IPS-18a (cell line): ENCODE results near the gene NECAB2.

ENCODE experiments used
- H3K27ac ChIP-seq: one replicate; pipeline ENCODE4 v1.5.1; 2013; ENCODE audit warnings: low read length
- H3K27me3 ChIP-seq: one replicate; pipeline ENCODE4 v1.6.1; 2013; ENCODE audit warnings: mild to moderate bottlenecking, low read length; ENCODE audit not compliant: control insufficient read depth, insufficient read depth
- H3K36me3 ChIP-seq: one replicate; pipeline ENCODE4 v1.6.1; 2013; ENCODE audit warnings: low read depth, low read length; ENCODE audit not compliant: control insufficient read depth
- H3K4me1 ChIP-seq: one replicate; pipeline ENCODE4 v1.6.1; 2013; ENCODE audit warnings: low read depth, low read length; ENCODE audit not compliant: control insufficient read depth
- H3K4me3 ChIP-seq: one replicate; pipeline ENCODE4 v1.5.1; 2013; ENCODE audit warnings: low read length
- H3K9ac ChIP-seq: one replicate; pipeline ENCODE4 v1.6.1; 2013; ENCODE audit warnings: mild to moderate bottlenecking, low read length, moderate library complexity
- H3K9me3 ChIP-seq: one replicate; pipeline ENCODE4 v1.6.1; 2013; ENCODE audit warnings: low read depth, low read length; ENCODE audit not compliant: control insufficient read depth

Gene NECAB2

DNA sequence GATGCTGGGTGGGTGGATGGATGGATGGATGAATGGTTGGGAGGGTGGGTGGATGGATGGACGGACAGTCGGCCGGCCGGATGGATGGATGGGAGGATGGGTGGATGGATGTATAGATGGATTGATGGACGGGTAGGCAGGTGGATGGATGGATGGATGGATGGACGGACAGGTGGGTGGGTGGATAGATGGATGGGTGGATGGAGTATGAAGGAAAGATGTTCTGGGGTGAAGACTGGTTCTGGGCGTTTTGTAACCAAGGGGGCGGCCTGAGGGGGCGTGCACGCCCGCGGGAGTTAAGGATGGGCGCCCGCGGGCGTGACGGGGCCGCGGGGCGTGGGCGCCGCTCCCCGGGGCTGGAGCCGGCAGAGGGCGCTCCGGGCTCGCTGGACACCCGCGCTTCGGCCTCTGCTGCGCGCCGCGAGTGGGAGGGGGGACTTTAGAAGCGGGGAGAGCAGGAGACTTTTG lies at the start of gene NECAB2:
NECAB2 (plus strand) TSS at position 407 of the 468 bp plus-strand sequence. CDS start 405 bp downstream, outside the sequence.
- Histone ChIP-seq H3K9ac (no peak within 1 kb of the TSS), H3K4me3 (peak within 1 kb of the TSS; percentile 60), H3K9me3 (no peaks in the 10 kb centered on the region), H3K27me3 (peaks cover 13% of the 10 kb centered on the region), H3K36me3 (no peaks in the 10 kb centered on the region), H3K4me1 (no peaks in the 10 kb centered on the region), H3K27ac (no peak within 1 kb of the TSS)

GRCh38 chr16:83920894-83921491 lies 47.1 kb upstream of the NECAB2 start:
- Histone ChIP-seq H3K36me3 (peaks cover 19% of the 10 kb centered on the region), H3K4me3 (no peak overlapping the region), H3K9ac (no peak overlapping the region), H3K27ac (no peak overlapping the region), H3K27me3 (no peaks in the 10 kb centered on the region), H3K9me3 (no peaks in the 10 kb centered on the region), H3K4me1 (no peaks in the 10 kb centered on the region)

DNA sequence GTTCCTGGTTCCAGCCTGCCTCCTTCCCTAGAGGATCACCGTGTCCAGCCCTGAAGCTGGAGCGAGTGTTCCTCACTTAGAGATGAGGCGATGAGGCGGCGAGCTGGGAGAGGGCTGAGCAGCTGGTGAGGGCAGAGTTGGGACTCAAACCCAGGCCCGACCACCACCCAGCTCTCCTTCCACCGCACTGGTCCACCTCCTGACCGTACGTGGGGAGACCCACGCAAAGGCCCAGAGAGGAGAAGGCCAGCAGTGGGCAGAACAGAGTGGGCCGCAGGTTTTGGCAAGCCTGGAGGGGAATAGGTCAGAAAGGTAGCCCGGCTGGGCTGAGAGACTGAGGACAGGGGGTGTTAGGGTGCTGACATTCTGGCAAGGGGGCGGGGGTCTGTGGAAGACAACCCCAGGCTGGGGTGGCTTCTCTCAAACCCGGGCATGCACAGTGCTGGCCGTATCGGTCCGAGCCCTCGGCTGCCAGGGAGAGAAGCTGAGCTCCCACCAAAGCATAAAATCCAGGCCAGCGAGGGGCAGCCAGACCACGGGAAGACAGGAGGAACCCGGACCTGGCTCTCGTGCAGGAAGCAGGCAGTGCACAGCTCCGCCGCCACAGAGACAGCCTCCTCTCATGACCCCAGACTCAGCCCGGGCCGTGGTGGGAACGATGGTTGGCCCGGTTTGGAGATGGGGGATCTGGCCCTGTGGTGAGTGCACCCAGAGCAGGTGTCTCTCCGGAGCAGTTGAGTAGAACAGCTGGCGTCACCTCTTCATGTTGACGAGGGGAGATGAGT lies 44.3 kb upstream of the NECAB2 start:
- Histone ChIP-seq H3K4me1 (peaks cover 12% of the 10 kb centered on the region), H3K27ac (no peak overlapping the region), H3K9ac (no peak overlapping the region), H3K9me3 (no peaks in the 10 kb centered on the region), H3K27me3 (no peaks in the 10 kb centered on the region), H3K36me3 (peaks cover 10% of the 10 kb centered on the region), H3K4me3 (no peak overlapping the region)

DNA sequence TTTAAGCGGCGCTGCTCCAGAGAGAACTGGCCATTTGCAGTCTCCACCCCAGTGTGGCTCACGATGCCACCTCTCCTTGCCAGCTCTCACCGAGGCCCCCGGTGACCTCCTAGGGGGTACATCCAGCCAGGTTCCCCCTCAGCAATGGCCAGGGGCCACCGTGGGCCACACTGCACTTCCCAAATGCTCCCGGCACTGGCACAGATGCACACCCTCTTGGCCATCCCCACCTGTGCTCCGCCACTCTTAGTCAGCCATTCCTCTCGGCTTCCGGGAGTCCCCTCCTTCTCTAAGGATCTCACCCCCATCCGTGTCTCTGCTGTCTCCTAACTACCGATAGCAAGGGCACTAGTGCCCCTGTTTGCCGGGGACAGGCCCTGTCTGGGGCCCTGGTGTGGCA lies 43.4 kb upstream of the NECAB2 start:
- H3K9ac ChIP-seq: no peak overlapping the region
- no peak overlapping the region for H3K4me3 ChIP-seq

GRCh38 chr16:83925095-83925905 lies 42.7 kb upstream of the NECAB2 start:
- Histone ChIP-seq H3K27ac (no peak overlapping the region), H3K27me3 (no peaks in the 10 kb centered on the region), H3K4me1 (peaks cover 12% of the 10 kb centered on the region)

More for the DNA sequence above, 43.4 kb upstream of the NECAB2 start:
- H3K36me3 ChIP-seq: peaks cover 3% of the 10 kb centered on the region
- H3K9me3 ChIP-seq: no peaks in the 10 kb centered on the region
- H3K4me1 ChIP-seq: peaks cover 12% of the 10 kb centered on the region
- H3K27me3 ChIP-seq: no peaks in the 10 kb centered on the region
- no peak overlapping the region for H3K27ac ChIP-seq

DNA sequence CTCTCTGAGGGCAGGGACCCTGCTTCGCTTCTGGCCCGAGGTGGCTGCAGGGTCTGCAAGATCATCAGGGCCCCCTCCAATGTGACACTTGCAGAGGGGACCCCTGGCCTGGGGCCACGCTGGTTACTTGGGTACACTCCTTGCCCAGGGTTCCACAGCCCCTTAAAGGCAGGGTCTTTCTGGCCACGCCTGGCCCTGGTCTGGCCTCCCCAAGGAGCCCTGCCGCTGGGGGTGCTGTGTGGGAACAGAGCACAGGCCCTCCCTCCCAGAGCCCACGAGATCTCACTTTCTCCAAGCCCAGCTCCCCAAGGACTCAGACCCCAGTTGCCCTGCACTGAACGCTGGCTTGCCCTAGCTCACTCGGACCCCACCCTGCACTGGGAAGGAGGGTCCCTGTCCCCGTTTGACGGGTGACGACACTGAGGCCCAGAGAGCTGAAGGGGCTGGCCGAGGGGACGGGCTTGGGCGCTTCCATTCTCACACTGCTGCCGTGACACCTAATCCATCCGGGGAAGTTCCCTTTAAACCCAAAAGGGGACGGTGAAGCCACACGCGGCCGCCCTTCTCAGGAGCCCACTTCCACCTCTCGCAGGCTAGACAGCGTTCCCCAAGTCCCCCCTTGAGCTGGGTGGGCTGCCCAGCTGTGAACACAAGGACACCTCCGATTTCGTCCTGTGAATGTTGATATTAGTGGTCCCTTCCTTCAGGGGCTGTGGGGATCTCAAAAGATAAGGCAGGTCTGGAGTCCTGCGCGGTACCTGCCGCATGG lies 41.9 kb upstream of the NECAB2 start:
- no peaks in the 10 kb centered on the region for H3K27me3 ChIP-seq
- no peak overlapping the region for H3K9ac ChIP-seq
- no peak overlapping the region for H3K27ac ChIP-seq
- H3K36me3 ChIP-seq: no peaks in the 10 kb centered on the region
- peak overlapping the region; percentile 50 for H3K4me3 ChIP-seq
- peaks cover 12% of the 10 kb centered on the region for H3K4me1 ChIP-seq
- no peaks in the 10 kb centered on the region for H3K9me3 ChIP-seq

More at GRCh38 chr16:83925095-83925905, 42.7 kb upstream of the NECAB2 start:
- Histone ChIP-seq H3K9ac (no peak overlapping the region), H3K9me3 (no peaks in the 10 kb centered on the region), H3K4me3 (no peak overlapping the region), H3K36me3 (no peaks in the 10 kb centered on the region)

GRCh38 chr16:83926726-83927397 lies 41.2 kb upstream of the NECAB2 start:
- H3K4me3 ChIP-seq: peak overlapping the region; percentile 50
- no peaks in the 10 kb centered on the region for H3K27me3 ChIP-seq
- no peaks in the 10 kb centered on the region for H3K9me3 ChIP-seq
- H3K27ac ChIP-seq: no peak overlapping the region
- H3K9ac ChIP-seq: peak overlapping the region; percentile 21
- no peaks in the 10 kb centered on the region for H3K36me3 ChIP-seq
- peaks cover 12% of the 10 kb centered on the region for H3K4me1 ChIP-seq

DNA sequence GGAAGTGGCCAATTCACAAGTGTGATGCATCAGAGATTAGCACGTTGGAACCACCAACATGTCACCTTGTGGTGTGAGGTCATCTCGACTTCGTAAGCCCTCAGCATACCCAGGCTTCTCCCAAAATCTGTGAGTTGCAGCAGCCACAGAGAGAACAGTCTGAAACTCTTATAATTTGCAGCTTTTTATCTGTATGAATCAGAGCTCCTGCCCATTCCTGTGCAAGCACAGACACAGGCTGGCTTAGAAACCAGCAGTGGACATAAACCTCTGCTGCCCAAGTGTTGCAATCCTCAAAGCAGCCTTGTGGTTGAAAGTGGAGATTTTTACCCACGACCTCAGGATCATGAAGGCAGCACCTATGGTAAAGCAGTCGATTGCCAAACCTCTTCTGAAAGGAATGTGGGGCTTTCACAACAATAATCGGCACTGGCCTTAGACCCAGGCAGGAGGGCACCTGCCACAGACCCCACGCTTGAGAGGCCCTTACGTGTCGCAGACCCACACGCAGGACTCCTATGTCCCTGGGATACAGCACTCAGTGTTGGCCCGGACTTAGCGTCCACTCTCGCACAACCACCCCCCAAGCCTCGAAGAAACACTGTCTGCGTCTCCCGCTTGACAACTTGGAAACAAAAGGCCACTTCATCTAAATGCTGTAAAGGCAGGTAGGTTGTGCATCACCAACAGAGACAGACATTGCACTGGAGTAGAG lies 39.5 kb upstream of the NECAB2 start:
- Histone ChIP-seq H3K27ac (no peak overlapping the region), H3K4me1 (peaks cover 12% of the 10 kb centered on the region), H3K4me3 (no peak overlapping the region), H3K9ac (no peak overlapping the region), H3K36me3 (no peaks in the 10 kb centered on the region), H3K9me3 (no peaks in the 10 kb centered on the region), H3K27me3 (no peaks in the 10 kb centered on the region)

DNA sequence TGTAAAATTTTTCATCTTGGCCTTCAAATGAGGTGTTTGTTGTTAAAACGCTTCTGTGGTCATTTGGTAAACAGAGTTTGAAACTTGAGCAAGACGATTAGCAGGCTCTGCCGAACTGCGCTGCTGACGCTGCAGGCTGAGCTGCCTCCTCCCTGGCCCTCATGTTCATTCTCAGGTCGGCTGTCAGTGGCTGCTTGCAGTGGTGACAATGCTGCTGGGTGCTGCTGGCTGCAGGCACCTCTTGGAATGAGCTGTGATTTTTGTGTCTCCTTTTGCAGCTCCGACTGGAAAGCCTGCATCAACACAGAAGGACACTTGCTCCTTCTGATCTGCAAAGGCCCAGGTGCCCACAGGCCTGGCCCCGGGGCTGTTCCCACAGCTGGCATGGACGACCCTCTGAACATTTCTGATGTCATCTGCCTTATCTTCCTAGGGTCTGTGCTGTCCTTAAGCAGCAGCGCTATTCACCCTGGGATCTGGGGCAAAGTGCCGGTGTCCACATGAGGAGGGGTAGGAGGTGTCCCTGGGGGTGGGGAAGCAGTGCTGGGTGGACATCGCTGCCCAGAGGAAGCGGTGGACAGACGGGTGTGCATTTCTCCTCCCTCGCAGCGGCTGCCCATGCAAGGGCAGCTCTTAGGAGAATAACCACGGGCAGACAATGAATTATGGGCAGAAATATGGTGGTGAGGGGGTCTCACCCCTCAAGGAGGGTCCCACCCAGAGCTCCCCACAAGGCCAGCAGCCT lies 38.1 kb upstream of the NECAB2 start:
- Histone ChIP-seq H3K27ac (no peak overlapping the region), H3K9ac (no peak overlapping the region), H3K27me3 (no peaks in the 10 kb centered on the region), H3K4me3 (no peak overlapping the region), H3K4me1 (peaks cover 12% of the 10 kb centered on the region), H3K9me3 (no peaks in the 10 kb centered on the region), H3K36me3 (no peaks in the 10 kb centered on the region)
